ENCODE data around the gene SLC41A1.
"Not testable (repeated sequence)": the region's sequence is repeated elsewhere in the genome, so short reads cannot be mapped to it uniquely, and the experiment has no call there.

SLC41A1 gene

GRCh38 chr1:205812878-205813754 is at the start of gene SLC41A1:
Gene SLC41A1, minus strand, starts transcription at chr1:205813198. Its CDS starts 2,757 bp downstream, at chr1:205810441.
- peak; percentile 70 to 87 (median 82) for DNase-seq (ENCODE audit: low read depth in 4 of 4, low spot score in 1 of 4)

- DNase-seq (ENCODE audit: low read depth in 4 of 4, low spot score in 1 of 4), result no peak
These were observed 48.5 kb upstream of the SLC41A1 start for GRCh38 chr1:205861540-205861939.

DNA sequence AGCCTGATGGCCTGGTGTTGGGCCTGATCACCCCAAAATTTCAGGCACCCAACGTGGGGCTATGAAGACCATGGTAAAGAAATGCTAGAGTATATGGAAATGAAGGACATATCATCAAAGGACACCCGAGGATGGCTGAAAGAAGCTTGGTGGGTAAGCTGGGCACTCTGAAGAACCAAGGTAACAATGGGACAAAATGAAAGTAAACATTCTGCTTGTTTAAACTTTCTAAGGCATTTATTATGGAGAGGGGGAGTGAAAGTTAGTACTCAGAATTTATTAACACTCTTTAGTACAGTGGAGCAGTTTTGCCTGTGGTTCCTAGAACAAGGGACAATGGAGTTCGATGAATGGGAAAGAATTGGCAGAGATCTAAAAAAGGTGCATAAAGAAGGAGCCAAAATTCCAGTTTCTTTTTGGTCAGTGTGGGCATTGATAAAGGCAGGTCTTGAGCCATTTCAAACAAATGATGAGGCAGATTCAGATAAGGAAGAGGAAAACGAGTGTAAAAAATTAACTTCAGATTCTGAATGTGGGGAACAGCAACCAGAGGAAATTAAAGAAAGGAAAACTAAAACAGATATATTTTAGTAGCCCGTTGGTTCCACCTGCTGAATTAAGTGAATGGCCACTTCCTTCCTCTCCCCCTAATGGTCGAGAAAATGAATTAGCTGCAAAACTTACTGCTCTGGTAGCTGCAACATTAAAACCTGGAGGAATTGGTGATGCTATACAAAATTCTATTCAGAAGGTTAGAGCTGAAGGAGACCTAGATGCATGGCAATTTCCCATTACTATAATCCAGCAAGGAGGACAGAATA is 45.4 kb upstream of the SLC41A1 start:
- DNase-seq (ENCODE audit: low read depth in 4 of 4, low spot score in 1 of 4), result no peak

DNA sequence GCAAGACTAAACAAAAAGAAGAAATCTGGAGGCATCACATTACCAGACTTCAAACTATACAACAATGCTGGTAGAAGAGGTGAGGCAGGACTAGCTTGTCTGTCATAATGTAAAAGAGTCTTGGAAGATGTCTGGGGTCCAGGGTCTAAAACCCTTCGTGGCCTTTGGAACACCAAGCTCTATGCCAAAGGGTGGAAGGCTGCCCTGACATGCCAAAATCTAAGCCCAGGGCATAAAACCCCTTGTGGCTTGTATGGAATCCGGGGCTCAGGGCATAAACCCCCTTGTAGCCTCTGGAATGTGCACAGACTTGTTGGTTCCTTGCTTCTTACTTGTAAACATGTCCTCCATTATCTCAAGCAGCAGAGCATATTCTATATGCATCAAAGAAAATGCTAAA is 44.5 kb upstream of the SLC41A1 start:
- DNase-seq (ENCODE audit: low read depth in 4 of 4, low spot score in 1 of 4), result not testable (repeated sequence)

GRCh38 chr1:205856433-205856832 is 43.4 kb upstream of the SLC41A1 start:
- no peak for DNase-seq (ENCODE audit: low read depth in 4 of 4, low spot score in 1 of 4)

- no peak for DNase-seq (ENCODE audit: low read depth in 4 of 4, low spot score in 1 of 4)
These were observed 40.0 kb upstream of the SLC41A1 start for GRCh38 chr1:205852969-205853368.

GRCh38 chr1:205851993-205852392 is 39.0 kb upstream of the SLC41A1 start:
- no peak for DNase-seq (ENCODE audit: low read depth in 4 of 4, low spot score in 1 of 4)

- DNase-seq (ENCODE audit: low read depth in 4 of 4, low spot score in 1 of 4), result peak; percentile 34 to 67 (median 49)
These were observed 36.8 kb upstream of the SLC41A1 start, which contains the start of gene PM20D1 for GRCh38 chr1:205849619-205850355. Gene PM20D1, minus strand, starts transcription at chr1:205850132. Its CDS starts 60 bp downstream, at chr1:205850072.

DNA sequence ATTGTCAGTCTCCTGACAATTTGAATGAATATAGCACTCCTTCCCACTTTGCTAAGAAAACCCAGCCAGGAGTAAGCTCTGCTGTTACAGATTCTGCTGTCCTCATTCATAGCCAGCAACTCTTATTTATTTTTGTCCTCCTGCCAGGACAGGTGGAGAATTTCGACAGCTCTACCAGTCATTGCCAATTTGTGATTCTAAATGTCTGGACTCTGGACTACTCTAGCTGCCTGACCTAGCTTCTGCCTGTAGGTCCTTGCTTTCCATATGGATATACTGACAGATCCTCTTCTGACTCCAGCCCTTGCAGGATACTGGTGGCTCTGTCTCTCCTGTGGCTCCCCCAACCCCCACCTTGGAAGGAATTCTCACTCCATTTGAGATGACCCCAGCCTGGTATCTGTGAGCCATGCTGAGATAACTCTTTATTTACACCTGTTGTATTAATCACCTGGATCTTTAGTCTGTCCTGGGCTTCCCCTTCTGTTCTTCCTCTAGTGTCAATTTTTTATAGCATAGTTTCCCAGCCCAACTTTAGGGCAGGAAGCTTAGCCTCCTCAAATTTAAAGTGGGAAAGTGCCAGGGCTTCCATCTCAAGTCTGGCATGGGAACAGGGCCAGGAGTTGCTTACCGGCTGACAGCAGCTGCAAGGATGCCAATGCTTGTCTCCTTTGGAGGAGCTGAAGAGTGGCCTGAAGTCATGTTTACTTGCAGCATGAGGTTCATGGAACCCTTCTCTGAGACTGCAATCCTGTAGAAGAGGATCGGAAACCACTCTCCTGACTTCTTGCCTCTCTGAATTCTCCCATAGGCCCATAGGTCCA is 30.2 kb upstream of the SLC41A1 start:
- no peak for DNase-seq (ENCODE audit: low read depth in 4 of 4, low spot score in 1 of 4)

- no peak for DNase-seq (ENCODE audit: low read depth in 4 of 4, low spot score in 1 of 4)
These were observed 29.2 kb upstream of the SLC41A1 start for GRCh38 chr1:205842229-205842628.

GRCh38 chr1:205840146-205840923 is 27.3 kb upstream of the SLC41A1 start:
- DNase-seq (ENCODE audit: low read depth in 4 of 4, low spot score in 1 of 4), result no peak

DNA sequence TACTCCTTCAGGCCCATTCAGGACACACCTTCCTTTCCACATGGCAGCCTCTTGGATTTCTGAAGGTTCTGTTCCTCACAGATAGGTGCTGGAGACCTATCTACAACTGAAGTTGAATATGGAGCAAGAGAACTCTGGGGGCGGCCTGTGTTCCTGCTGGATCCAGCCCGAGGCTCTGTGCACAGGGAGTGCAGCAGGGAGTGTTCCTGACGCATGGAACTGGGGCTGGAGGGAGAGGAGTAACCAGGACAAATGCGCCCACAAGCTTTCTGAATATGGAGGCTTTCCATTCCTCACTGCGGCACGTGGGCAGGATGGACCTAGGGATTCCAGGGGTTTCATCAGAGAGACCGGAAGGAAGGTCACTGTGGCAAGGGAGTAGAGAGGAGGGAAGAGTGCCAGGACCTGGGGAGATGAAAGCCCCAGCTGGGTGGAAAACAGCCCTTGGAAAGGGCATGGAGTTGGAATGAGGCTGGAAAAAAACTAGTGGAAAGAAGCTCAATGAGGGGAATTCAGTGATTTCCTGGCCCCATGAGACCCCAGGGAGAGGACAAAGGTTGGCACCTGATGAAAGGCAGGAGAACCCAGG is 24.5 kb upstream of the SLC41A1 start:
- no peak for DNase-seq (ENCODE audit: low read depth in 4 of 4, low spot score in 1 of 4)

DNA sequence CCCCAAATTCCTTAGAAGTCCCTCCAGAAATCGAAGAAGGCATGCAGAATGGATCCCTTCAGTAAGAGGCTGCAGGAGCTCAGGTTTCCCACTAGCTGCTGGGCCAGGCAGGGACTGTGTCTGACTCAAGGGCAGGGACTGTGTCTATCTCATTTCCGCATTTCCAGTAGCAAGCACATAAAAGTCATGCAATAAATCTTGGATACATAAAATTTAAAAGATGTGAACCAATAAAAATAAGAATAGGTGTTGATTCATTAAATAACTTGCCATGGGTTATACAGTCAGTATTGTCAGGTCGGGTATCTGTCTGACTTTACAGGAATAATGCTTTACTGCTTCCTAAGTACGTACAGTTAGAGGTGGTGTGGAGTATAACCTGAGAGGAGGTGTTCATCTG is 21.8 kb upstream of the SLC41A1 start:
- no peak for DNase-seq (ENCODE audit: low read depth in 4 of 4, low spot score in 1 of 4)

GRCh38 chr1:205832326-205832751 is 19.3 kb upstream of the SLC41A1 start:
- DNase-seq (ENCODE audit: low read depth in 4 of 4, low spot score in 1 of 4), result no peak

GRCh38 chr1:205827623-205828022 is 14.6 kb upstream of the SLC41A1 start:
- no peak for DNase-seq (ENCODE audit: low read depth in 4 of 4, low spot score in 1 of 4)

- DNase-seq (ENCODE audit: low read depth in 4 of 4, low spot score in 1 of 4), result no peak
These were observed 14.0 kb upstream of the SLC41A1 start for GRCh38 chr1:205826995-205827394.

- no peak for DNase-seq (ENCODE audit: low read depth in 4 of 4, low spot score in 1 of 4)
These were observed 13.2 kb upstream of the SLC41A1 start for GRCh38 chr1:205826016-205826806.

DNA sequence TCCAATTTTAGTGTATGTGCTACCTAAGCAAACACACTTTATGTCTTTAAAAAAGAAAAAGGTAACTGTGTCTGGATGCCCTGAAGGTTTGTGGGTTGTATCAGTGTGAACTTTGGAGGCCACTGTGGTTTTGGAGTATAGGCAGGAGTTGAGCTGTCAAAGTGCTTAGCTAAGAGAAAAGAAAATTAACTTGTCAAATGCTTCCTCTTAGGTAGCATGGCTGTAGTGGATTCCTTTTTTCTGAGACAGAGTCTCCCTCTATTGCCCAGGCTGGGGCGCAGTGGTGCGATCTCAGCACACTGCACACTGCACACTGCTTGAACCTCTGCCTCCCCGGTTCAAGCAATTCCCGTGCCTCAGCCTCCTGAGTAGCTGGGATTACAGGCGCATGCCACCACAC is 11.2 kb upstream of the SLC41A1 start:
- no peak for DNase-seq (ENCODE audit: low read depth in 4 of 4, low spot score in 1 of 4)
